Inferior parietal cortex (tissue), 1 donor: ENCODE results near the gene KDM5C.
"Not testable (repeated sequence)": the region's sequence is repeated elsewhere in the genome, so short reads cannot be mapped to it uniquely, and the experiment has no call there.

Source experiments
- DNase-seq: peaks from one replicate; pipeline ENCODE4 v3.0.0-alpha.2; 2016; ENCODE audit errors: extremely low spot score

Gene KDM5C

GRCh38 chrX:53190363-53190960 lies 34.5 kb downstream of the KDM5C start:
- no peak for DNase-seq

DNA sequence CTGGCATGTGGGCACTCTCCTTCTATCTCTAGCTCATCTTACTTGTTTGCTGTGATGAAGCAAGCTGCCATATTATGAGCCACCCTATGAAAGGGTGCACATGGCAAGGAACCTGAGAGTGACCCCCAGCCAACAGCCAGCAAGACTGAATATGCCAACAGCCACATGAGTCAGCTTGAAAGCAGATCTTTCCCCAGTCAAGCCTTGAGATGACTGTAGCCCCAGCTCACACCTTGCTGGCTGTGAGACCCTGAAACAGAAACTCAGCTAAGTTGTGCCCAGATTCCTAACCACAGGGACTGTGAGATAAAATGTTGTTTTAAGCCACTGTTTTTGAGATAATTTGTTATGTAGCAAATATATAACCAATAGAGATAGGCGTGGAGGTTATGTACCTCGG lies 36.2 kb downstream of the KDM5C start:
- no peak for DNase-seq

- no peak for DNase-seq
Observed at GRCh38 chrX:53186351-53186750, 38.7 kb downstream of the KDM5C start.

- DNase-seq = no peak
Observed at GRCh38 chrX:53184836-53185235, 40.2 kb downstream of the KDM5C start.

DNA sequence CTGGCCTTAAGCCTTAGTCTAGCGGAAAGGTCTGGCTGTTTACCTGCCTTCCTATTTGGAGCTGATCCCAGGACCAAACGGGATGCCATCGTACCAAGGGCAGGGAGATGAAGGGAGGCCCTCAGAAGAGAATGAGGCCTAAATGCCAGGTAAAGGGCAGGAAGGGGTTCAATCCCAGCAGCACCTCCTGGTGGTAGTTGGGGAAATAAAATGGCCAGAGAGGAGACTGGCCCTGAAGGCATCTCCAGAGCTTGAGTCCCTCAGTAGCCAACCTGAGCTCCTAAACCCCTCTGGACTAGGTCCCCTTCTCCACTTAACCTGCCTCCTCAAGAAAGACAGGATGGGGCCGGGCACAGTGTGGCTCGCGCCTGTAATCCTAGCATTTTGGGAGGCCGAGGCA lies 53.7 kb downstream of the KDM5C start:
- no peak for DNase-seq

- DNase-seq = no peak
Observed at GRCh38 chrX:53166103-53166502, 58.9 kb downstream of the KDM5C start.

DNA sequence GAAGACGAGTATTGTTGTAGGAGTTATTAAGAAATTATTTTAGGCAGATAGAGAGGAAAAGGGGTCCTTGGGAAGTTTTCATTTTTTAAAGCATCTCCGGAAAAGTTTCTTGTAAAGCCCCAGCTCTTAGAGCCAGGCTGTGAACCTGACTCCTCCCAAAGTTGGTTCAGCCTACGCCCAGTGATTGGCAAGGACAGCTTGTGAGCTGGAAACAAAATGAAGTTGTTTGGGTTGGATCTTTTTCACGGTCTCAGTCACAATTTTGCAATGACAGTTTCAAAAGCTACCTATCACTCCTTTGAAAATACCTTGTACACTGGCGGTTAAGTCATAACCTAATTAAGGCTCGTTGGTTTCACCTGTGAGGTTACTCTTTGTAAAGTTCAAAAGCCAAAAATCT lies 60.4 kb downstream of the KDM5C start:
- not testable (repeated sequence) for DNase-seq

DNA sequence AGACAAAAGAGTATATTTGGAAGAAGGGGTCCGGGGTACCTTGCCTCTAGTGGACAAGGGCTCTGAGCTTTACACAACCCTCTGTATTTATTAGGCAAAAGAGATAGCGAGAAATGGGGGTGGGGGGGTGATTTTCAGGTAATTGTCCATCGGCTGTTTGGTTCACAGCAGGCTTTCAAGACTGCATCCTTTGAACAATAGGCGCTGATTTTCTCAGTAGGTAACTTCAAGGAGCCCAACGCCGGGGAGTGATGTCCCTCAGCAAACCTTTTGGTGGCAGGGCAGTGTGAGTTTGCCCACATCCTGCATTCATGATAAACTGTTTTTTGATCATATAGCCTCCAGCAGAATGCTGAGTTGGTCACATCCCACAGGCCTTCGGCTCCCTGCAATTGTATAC lies 61.6 kb downstream of the KDM5C start:
- no peak for DNase-seq

- DNase-seq = no peak
Observed at GRCh38 chrX:53160297-53160983, 64.6 kb downstream of the KDM5C start.

GRCh38 chrX:53159184-53159583 lies 65.8 kb downstream of the KDM5C start:
- DNase-seq = no peak

DNA sequence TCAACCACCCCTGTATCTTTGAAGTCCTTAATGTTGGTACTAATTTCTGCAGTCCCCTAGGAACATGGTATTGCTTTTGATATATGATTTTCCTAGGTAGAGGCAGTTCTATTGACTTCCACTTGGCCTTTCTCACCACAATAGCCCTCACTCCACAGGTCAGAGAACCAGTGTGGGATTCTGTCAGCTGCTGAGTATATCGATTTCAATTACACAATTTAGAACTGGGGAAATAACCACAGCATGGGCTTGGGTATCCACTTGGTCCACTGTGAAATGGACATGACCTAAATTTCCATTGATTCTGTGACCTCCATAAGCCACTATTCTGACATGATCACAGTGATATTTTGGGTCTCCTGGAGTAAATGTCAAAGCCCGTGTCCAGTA lies 68.8 kb downstream of the KDM5C start:
- DNase-seq = no peak

GRCh38 chrX:53155512-53156206 lies 69.3 kb downstream of the KDM5C start:
- DNase-seq = no peak

DNA sequence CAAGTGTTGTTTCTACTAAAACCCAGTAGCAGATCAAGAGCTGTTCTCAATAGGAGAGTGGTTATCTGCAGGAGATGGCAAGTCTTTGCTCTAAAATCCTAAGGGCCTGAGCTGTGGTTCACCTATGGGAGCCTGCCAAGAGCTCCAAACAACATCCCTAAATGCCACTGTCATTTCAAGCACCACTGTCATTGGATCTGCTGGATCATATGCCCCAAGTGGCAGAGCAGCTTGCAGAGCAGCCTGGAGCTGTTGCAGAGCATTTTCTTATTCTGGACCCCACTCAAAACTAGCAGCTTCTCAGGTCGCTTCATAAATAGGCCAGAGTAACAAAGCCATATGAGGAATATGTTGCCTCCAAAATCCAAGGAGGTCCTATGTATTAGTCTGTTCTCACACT lies 71.4 kb downstream of the KDM5C start:
- no peak for DNase-seq
